Subcutaneous abdominal adipose tissue (tissue), 5 donors: ENCODE results near the gene NUP35.
"Not testable (repeated sequence)": the region's sequence is repeated elsewhere in the genome, so short reads cannot be mapped to it uniquely, and the experiment has no call there.

ENCODE experiments used
- H3K27ac ChIP-seq: one replicate; pipeline ENCODE4 v1.7.0; 2013; ENCODE audit warnings: low read depth, mild to moderate bottlenecking, inconsistent platforms, low read length, moderate library complexity
- H3K27me3 ChIP-seq, 5 donors: one replicate each; pipeline ENCODE4 v1.7.0; 2013; ENCODE audit warnings: low read length in 5 of 5, inconsistent platforms in 1 of 5; ENCODE audit not compliant: control insufficient read depth in 5 of 5, insufficient read depth in 4 of 5
- H3K36me3 ChIP-seq, 5 donors: one replicate each; pipeline ENCODE4 v1.7.0; 2013; ENCODE audit warnings: low read length in 5 of 5; ENCODE audit not compliant: control insufficient read depth in 5 of 5, insufficient read depth in 5 of 5
- H3K4me1 ChIP-seq, 5 donors: one replicate each; pipeline ENCODE4 v1.7.0; 2013; ENCODE audit warnings: low read length in 5 of 5, mild to moderate bottlenecking in 3 of 5, moderate library complexity in 1 of 5; ENCODE audit not compliant: control insufficient read depth in 5 of 5, insufficient read depth in 5 of 5
- H3K4me3 ChIP-seq, 5 donors: one replicate each; pipeline ENCODE4 v1.7.0; 2013; ENCODE audit warnings: low read length in 5 of 5, low read depth in 1 of 5
- H3K9ac ChIP-seq, 5 donors: one replicate each; pipeline ENCODE4 v1.7.0; 2013; ENCODE audit warnings: low read length in 5 of 5, mild to moderate bottlenecking in 4 of 5, moderate library complexity in 3 of 5
- H3K9me3 ChIP-seq, 5 donors: one replicate each; pipeline ENCODE4 v1.7.0; 2013; ENCODE audit warnings: low read length in 5 of 5; ENCODE audit not compliant: control insufficient read depth in 5 of 5
- donor health status: healthy.
- donor health status: healthy.
- donor health status: healthy.
- donor health status: healthy.
- donor health status: healthy.

NUP35 gene

GRCh38 chr2:183126635-183127034, 2.4 kb downstream of the NUP35 start:
- H3K9me3 ChIP-seq = no peaks in the 10 kb centered on the region
- H3K9ac ChIP-seq = no peak overlapping the region
- no peak overlapping the region for H3K27ac ChIP-seq
- H3K4me1 ChIP-seq = peaks cover 0 to 23% (median 17%) of the 10 kb centered on the region in 5 donors
- H3K4me3 ChIP-seq = no peak overlapping the region
- no peaks in the 10 kb centered on the region for H3K27me3 ChIP-seq
- peaks cover 0 to 10% (median 6%) of the 10 kb centered on the region in 5 donors for H3K36me3 ChIP-seq

- Histone ChIP-seq H3K9ac (no peak overlapping the region), H3K36me3 (peaks cover 3 to 16% (median 6%) of the 10 kb centered on the region in 5 donors), H3K9me3 (no peaks in the 10 kb centered on the region), H3K27me3 (no peaks in the 10 kb centered on the region), H3K27ac (no peak overlapping the region), H3K4me3 (no peak overlapping the region), H3K4me1 (no peaks in the 10 kb centered on the region)
Observed at GRCh38 chr2:183134016-183134415, 9.8 kb downstream of the NUP35 start.

- H3K4me3 ChIP-seq = no peak overlapping the region
- H3K4me1 ChIP-seq = peaks cover 0 to 5% (median 0%) of the 10 kb centered on the region in 5 donors
Observed at GRCh38 chr2:183148955-183149354, 24.7 kb downstream of the NUP35 start.

GRCh38 chr2:183149489-183149888, 25.2 kb downstream of the NUP35 start:
- peak overlapping the region in 1 of 5 donors; percentile 32 for H3K9ac ChIP-seq
- H3K9me3 ChIP-seq = no peaks in the 10 kb centered on the region
- H3K27me3 ChIP-seq = no peaks in the 10 kb centered on the region
- no peak overlapping the region for H3K4me3 ChIP-seq
- H3K4me1 ChIP-seq = peaks cover 0 to 5% (median 0%) of the 10 kb centered on the region in 5 donors
- peaks cover 2 to 11% (median 4%) of the 10 kb centered on the region in 5 donors for H3K36me3 ChIP-seq
- no peak overlapping the region for H3K27ac ChIP-seq

More at GRCh38 chr2:183148955-183149354, 24.7 kb downstream of the NUP35 start:
- peaks cover 0 to 3% (median 2%) of the 10 kb centered on the region in 5 donors for H3K9me3 ChIP-seq
- no peaks in the 10 kb centered on the region for H3K27me3 ChIP-seq
- H3K27ac ChIP-seq = no peak overlapping the region
- H3K36me3 ChIP-seq = peaks cover 3 to 16% (median 4%) of the 10 kb centered on the region in 5 donors
- H3K9ac ChIP-seq = peak overlapping the region in 1 of 5 donors; percentile 32

GRCh38 chr2:183152280-183152679, 28.0 kb downstream of the NUP35 start:
- not testable (repeated sequence) for H3K27me3 ChIP-seq, H3K36me3 ChIP-seq, H3K4me1 ChIP-seq, H3K27ac ChIP-seq, H3K4me3 ChIP-seq, H3K9ac ChIP-seq, H3K9me3 ChIP-seq

GRCh38 chr2:183153967-183154366, 29.7 kb downstream of the NUP35 start:
- Histone ChIP-seq H3K4me1 (peaks cover 0 to 5% (median 0%) of the 10 kb centered on the region in 5 donors), H3K27me3 (no peaks in the 10 kb centered on the region), H3K36me3 (peaks cover 2 to 14% (median 4%) of the 10 kb centered on the region in 5 donors), H3K4me3 (no peak overlapping the region), H3K9ac (no peak overlapping the region), H3K9me3 (no peaks in the 10 kb centered on the region), H3K27ac (no peak overlapping the region)

- not testable (repeated sequence) for H3K27ac ChIP-seq, H3K4me3 ChIP-seq, H3K9me3 ChIP-seq, H3K27me3 ChIP-seq, H3K9ac ChIP-seq, H3K4me1 ChIP-seq
- peaks cover 2 to 19% (median 8%) of the 10 kb centered on the region in 5 donors for H3K36me3 ChIP-seq
Observed at GRCh38 chr2:183154772-183155171, 30.5 kb downstream of the NUP35 start.

- no peaks in the 10 kb centered on the region for H3K4me1 ChIP-seq
- no peak overlapping the region for H3K4me3 ChIP-seq
- no peaks in the 10 kb centered on the region for H3K27me3 ChIP-seq
- peaks cover 10 to 28% (median 16%) of the 10 kb centered on the region in 5 donors for H3K36me3 ChIP-seq
- no peaks in the 10 kb centered on the region for H3K9me3 ChIP-seq
- H3K9ac ChIP-seq = no peak overlapping the region
- H3K27ac ChIP-seq = no peak overlapping the region
Observed at GRCh38 chr2:183157131-183157530, 32.9 kb downstream of the NUP35 start.

GRCh38 chr2:183162362-183162761, 38.1 kb downstream of the NUP35 start:
- Histone ChIP-seq H3K36me3 (peaks cover 19 to 42% (median 31%) of the 10 kb centered on the region in 5 donors), H3K9me3 (peaks cover 0 to 3% (median 0%) of the 10 kb centered on the region in 5 donors), H3K9ac (no peak overlapping the region), H3K4me1 (no peaks in the 10 kb centered on the region), H3K4me3 (no peak overlapping the region), H3K27me3 (no peaks in the 10 kb centered on the region), H3K27ac (no peak overlapping the region)

GRCh38 chr2:183163821-183164649, 39.8 kb downstream of the NUP35 start:
- Histone ChIP-seq H3K9me3 (peaks cover 0 to 3% (median 0%) of the 10 kb centered on the region in 5 donors), H3K4me3 (no peak overlapping the region), H3K36me3 (peaks cover 19 to 38% (median 31%) of the 10 kb centered on the region in 5 donors), H3K27ac (no peak overlapping the region), H3K4me1 (no peaks in the 10 kb centered on the region), H3K9ac (no peak overlapping the region), H3K27me3 (no peaks in the 10 kb centered on the region)
